Smooth muscle cell (in vitro differentiated cells): ENCODE measurements around the gene FIGLA. TPM values are rescaled to one million over a fixed set of nuclear protein-coding genes. Genes with fewer than 3 reads are reported as not detected.

ENCODE experiments used
- DNase-seq: peaks from one replicate; lab custom pipeline; 2025; ENCODE audit not compliant: unreplicated experiment; lab: John Stamatoyannopoulos, UW
- H2AFZ ChIP-seq: fragments of 200-600 bp; sonication (generic); 2 replicates; pipeline ENCODE4 v1.6.0; 2016; ENCODE audit warnings: antibody characterized with exemption, low read depth, mild to moderate bottlenecking
- H3F3A ChIP-seq: fragments of 200-600 bp; sonication (generic); 2 replicates; pipeline ENCODE4 v1.6.0; 2017; ENCODE audit warnings: antibody characterized with exemption, low read depth
- H3K27ac ChIP-seq: fragments of 200-600 bp; sonication (generic); 2 replicates; pipeline ENCODE4 v1.5.1; 2016; ENCODE audit warnings: low read depth, mild to moderate bottlenecking
- H3K27me3 ChIP-seq: fragments of 200-600 bp; sonication (generic); 2 replicates; pipeline ENCODE4 v1.6.1; 2016; ENCODE audit warnings: low read depth, mild to moderate bottlenecking
- H3K36me3 ChIP-seq: fragments of 200-600 bp; sonication (generic); 2 replicates; pipeline ENCODE4 v1.5.1; 2016; ENCODE audit warnings: low read depth
- H3K4me1 ChIP-seq: fragments of 200-600 bp; sonication (generic); 2 replicates; pipeline ENCODE4 v1.5.1; 2016; ENCODE audit warnings: low read depth
- H3K4me2 ChIP-seq: fragments of 200-600 bp; sonication (generic); 2 replicates; pipeline ENCODE4 v1.6.0; 2016; ENCODE audit warnings: mild to moderate bottlenecking
- H3K4me3 ChIP-seq: fragments of 200-600 bp; sonication (generic); 2 replicates; pipeline ENCODE4 v1.5.1; 2016; ENCODE audit warnings: mild to moderate bottlenecking
- H3K79me2 ChIP-seq: fragments of 200-600 bp; sonication (generic); 2 replicates; pipeline ENCODE4 v1.6.0; 2016; ENCODE audit warnings: low read depth, mild to moderate bottlenecking
- H3K9ac ChIP-seq: fragments of 200-600 bp; sonication (generic); 2 replicates; pipeline ENCODE4 v1.6.0; 2016; ENCODE audit warnings: low read depth
- H3K9me3 ChIP-seq: fragments of 200-600 bp; sonication (generic); replicated peaks from 2 replicates; pipeline ENCODE4 v1.5.1; 2016; ENCODE audit warnings: low read depth
- H4K20me1 ChIP-seq: fragments of 200-600 bp; sonication (generic); 2 replicates; pipeline ENCODE4 v1.6.0; 2016; ENCODE audit warnings: low read depth
- WGBS: methylation state at CpG from one replicate; pipeline ENCODE4 v1.1.7; 2016; ENCODE audit warnings: low lambda C conversion rate; 5-methylcytosine and 5-hydroxymethylcytosine counted together
- polyA plus RNA-seq: library from polyadenylated mRNA; unstranded; fragments of >200 nt; fragmentation: Nextera tagmentation; extraction: Ambion mirVana; gene quantifications from 2 replicates; pipeline ENCODE4 v1.2.1, GENCODE V29; 2016
- total RNA-seq: library from RNA; depleted of rRNA; stranded (reverse); fragments of >200 nt; gene quantifications from 2 replicates; pipeline ENCODE4 v1.2.3, GENCODE V29; 2014
- TF ChIP-seq, protein P1 (sequence below): fragments of 200-600 bp; sonication (generic); IDR thresholded peaks from 2 replicates; pipeline ENCODE4 v1.5.1; 2017; ENCODE audit warnings: borderline replicate concordance, mild to moderate bottlenecking, antibody characterized with exemption; ENCODE audit not compliant: insufficient read depth, poor library complexity, severe bottlenecking

Gene FIGLA
- total and polyA plus RNA-seq, 2 experiments from 2014 or later = not detected

GRCh38 chr2:70759446-70759845 lies 31.0 kb downstream of the FIGLA start:
- H3K4me2 ChIP-seq = no peak overlapping the region
- H3K9me3 ChIP-seq = no peaks in the 10 kb centered on the region
- H3K27ac ChIP-seq = no peak overlapping the region
- H3K4me1 ChIP-seq = no peaks in the 10 kb centered on the region
- 81% methylated on average over 1 of the region's 1 CpG for WGBS
- H3K36me3 ChIP-seq = no peaks in the 10 kb centered on the region
- H2AFZ ChIP-seq = no peak overlapping the region
- DNase-seq = no peak
- H3F3A ChIP-seq = no peaks in the 10 kb centered on the region
- no peaks in the 10 kb centered on the region for H3K27me3 ChIP-seq
- no peaks in the 10 kb centered on the region for H3K79me2 ChIP-seq
- no peak overlapping the region for H3K9ac ChIP-seq
- H3K4me3 ChIP-seq = no peak overlapping the region
- TF ChIP-seq, protein P1, sequence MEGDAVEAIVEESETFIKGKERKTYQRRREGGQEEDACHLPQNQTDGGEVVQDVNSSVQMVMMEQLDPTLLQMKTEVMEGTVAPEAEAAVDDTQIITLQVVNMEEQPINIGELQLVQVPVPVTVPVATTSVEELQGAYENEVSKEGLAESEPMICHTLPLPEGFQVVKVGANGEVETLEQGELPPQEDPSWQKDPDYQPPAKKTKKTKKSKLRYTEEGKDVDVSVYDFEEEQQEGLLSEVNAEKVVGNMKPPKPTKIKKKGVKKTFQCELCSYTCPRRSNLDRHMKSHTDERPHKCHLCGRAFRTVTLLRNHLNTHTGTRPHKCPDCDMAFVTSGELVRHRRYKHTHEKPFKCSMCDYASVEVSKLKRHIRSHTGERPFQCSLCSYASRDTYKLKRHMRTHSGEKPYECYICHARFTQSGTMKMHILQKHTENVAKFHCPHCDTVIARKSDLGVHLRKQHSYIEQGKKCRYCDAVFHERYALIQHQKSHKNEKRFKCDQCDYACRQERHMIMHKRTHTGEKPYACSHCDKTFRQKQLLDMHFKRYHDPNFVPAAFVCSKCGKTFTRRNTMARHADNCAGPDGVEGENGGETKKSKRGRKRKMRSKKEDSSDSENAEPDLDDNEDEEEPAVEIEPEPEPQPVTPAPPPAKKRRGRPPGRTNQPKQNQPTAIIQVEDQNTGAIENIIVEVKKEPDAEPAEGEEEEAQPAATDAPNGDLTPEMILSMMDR = no peak
- H4K20me1 ChIP-seq = no peaks in the 10 kb centered on the region

DNA sequence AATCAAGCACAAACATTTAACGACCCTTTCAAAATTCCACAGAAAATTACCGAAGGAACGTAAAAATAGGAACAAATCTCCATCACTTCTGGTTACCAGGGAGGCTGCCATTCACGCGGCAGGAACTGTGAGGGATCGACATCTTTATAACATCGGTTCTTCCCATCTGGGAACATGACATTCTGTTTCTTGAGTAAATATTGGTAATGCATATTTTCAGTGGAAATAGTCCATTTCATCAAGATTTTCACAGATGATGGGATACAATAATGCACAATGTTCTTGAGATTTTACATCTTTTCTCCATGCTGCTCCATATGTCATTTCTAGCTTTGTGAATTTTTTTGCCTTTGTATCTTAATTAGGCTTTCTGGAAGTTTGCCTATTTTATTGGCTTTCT lies 32.5 kb downstream of the FIGLA start:
- no peaks in the 10 kb centered on the region for H3K79me2 ChIP-seq
- 94% methylated on average over 7 of the region's 7 CpGs for WGBS
- DNase-seq = no peak

DNA sequence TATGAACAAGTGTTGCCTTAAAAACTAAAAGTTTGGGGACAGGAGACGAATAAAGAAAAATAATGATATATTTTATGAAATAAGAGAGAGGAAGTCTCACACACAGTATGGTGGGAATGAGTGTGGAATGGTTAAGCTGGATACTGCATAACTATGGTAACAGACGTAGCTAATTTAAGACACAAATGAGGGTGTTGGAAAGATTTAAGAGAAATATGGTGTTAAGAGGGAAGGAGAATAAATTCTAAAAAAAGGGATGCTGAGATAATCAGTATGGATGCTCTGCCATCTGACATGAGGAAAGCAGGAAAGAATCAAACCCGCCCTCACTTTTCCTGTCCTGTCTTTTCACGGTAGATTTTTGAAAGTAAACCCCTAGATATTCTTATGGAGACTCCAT lies 33.1 kb downstream of the FIGLA start:
- Histone ChIP-seq H3K9me3 (no peaks in the 10 kb centered on the region), H2AFZ (no peak overlapping the region), H3K9ac (no peak overlapping the region), H3K36me3 (no peaks in the 10 kb centered on the region), H3K4me3 (no peak overlapping the region), H3K4me1 (no peaks in the 10 kb centered on the region), H3K4me2 (no peak overlapping the region), H3K79me2 (no peaks in the 10 kb centered on the region), H3F3A (no peaks in the 10 kb centered on the region), H3K27ac (no peak overlapping the region), H3K27me3 (no peaks in the 10 kb centered on the region), H4K20me1 (no peaks in the 10 kb centered on the region)
- TF ChIP-seq, protein P1 = no peak
- 88% methylated on average over 4 of the region's 4 CpGs for WGBS
- DNase-seq = no peak

More for the DNA sequence above, 32.5 kb downstream of the FIGLA start:
- H3K4me3 ChIP-seq = no peak overlapping the region
- H3F3A ChIP-seq = no peaks in the 10 kb centered on the region
- no peaks in the 10 kb centered on the region for H3K36me3 ChIP-seq
- no peak overlapping the region for H3K4me2 ChIP-seq
- H3K4me1 ChIP-seq = no peaks in the 10 kb centered on the region
- no peak overlapping the region for H3K9ac ChIP-seq
- H3K9me3 ChIP-seq = no peaks in the 10 kb centered on the region
- no peaks in the 10 kb centered on the region for H4K20me1 ChIP-seq
- no peaks in the 10 kb centered on the region for H3K27me3 ChIP-seq
- TF ChIP-seq, protein P1 = no peak
- H3K27ac ChIP-seq = no peak overlapping the region
- H2AFZ ChIP-seq = no peak overlapping the region

GRCh38 chr2:70756128-70756527 lies 34.3 kb downstream of the FIGLA start:
- Histone ChIP-seq H3K36me3 (no peaks in the 10 kb centered on the region), H3K27ac (no peak overlapping the region), H3F3A (no peaks in the 10 kb centered on the region), H4K20me1 (no peaks in the 10 kb centered on the region), H2AFZ (no peak overlapping the region), H3K4me1 (no peaks in the 10 kb centered on the region), H3K4me3 (no peak overlapping the region), H3K27me3 (no peaks in the 10 kb centered on the region), H3K79me2 (no peaks in the 10 kb centered on the region), H3K9me3 (no peaks in the 10 kb centered on the region), H3K4me2 (no peak overlapping the region), H3K9ac (no peak overlapping the region)
- DNase-seq = no peak
- WGBS = 77% methylated on average over 3 of the region's 3 CpGs
- TF ChIP-seq, protein P1 = no peak
